WTC11 (cell line): ENCODE results near the gene SPOPL. TPM values are rescaled to one million over a fixed set of nuclear protein-coding genes. Genes with fewer than 3 reads are reported as not detected.

Experiments
- ATAC-seq: fragments of 200-7000 bp; cut with Tn5 transposase; 2 replicates; pipeline ENCODE4 v1.10.0; 2021; ENCODE audit warnings: mild to moderate bottlenecking, moderate library complexity
- CTCF ChIA-PET: fragments of 300-600 bp; sonication (Branson Sonifier 250); formaldehyde crosslinking; loops from one replicate; lab custom pipeline; 2021; ENCODE audit warnings: antibody characterized with exemption; lab: Charles Lee
- POLR2A ChIA-PET: fragments of 350-600 bp; sonication (Branson Sonifier 250); formaldehyde crosslinking; loops from one replicate; lab custom pipeline; 2021; ENCODE audit warnings: antibody characterized with exemption; lab: Charles Lee
- DNase-seq: peaks from one replicate; pipeline ENCODE4 v3.0.0; 2021; ENCODE audit warnings: low spot score
- H3K27ac Mint-ChIP-seq: 2 replicates; pipeline ENCODE4 v1.8.0; 2021; ENCODE audit warnings: mixed read lengths
- H3K27me3 Mint-ChIP-seq: 2 replicates; pipeline ENCODE4 v1.8.0; 2021; ENCODE audit warnings: low read depth, mild to moderate bottlenecking, moderate library complexity, mixed read lengths
- H3K36me3 Mint-ChIP-seq: 2 replicates; pipeline ENCODE4 v1.8.0; 2021; ENCODE audit warnings: mixed read lengths
- H3K4me1 Mint-ChIP-seq: 2 replicates; pipeline ENCODE4 v1.8.0; 2022; ENCODE audit warnings: mixed read lengths
- H3K4me3 Mint-ChIP-seq: 2 replicates; pipeline ENCODE4 v1.8.0; 2021; ENCODE audit warnings: mild to moderate bottlenecking, moderate library complexity, mixed read lengths
- H3K9me3 Mint-ChIP-seq: 2 replicates; pipeline ENCODE4 v1.8.0; 2021; ENCODE audit warnings: mixed read lengths
- ATF1 ChIP-seq: sonication (generic); formaldehyde crosslinking; IDR thresholded peaks from 2 replicates; pipeline ENCODE4 v1.8.1; 2023; ENCODE audit warnings: mild to moderate bottlenecking, moderate library complexity, missing genetic modification reagents
- CBFB ChIP-seq: sonication (generic); formaldehyde crosslinking; IDR thresholded peaks from 2 replicates; pipeline ENCODE4 v1.8.1; 2022; ENCODE audit warnings: mild to moderate bottlenecking, low read depth, missing genetic modification reagents
- GRHL2 ChIP-seq: fragments of 250-450 bp; sonication (Bioruptor Pico); IDR thresholded peaks from 2 replicates; pipeline ENCODE4 v1.8.0; 2022; ENCODE audit warnings: mild to moderate bottlenecking, moderate library complexity; ENCODE audit not compliant: insufficient replicate concordance, severe bottlenecking
- GTF2I ChIP-seq: fragments of 250-450 bp; sonication (Bioruptor Pico); conservative IDR thresholded peaks from 2 replicates; pipeline ENCODE4 v1.4.0; 2021; ENCODE audit warnings: mild to moderate bottlenecking
- JAZF1 ChIP-seq: fragments of 250-450 bp; sonication (Bioruptor Pico); IDR thresholded peaks from 2 replicates; pipeline ENCODE4 v1.9.0; 2021; ENCODE audit warnings: moderate library complexity, mild to moderate bottlenecking, inconsistent platforms
- MXD4 ChIP-seq: fragments of 250-450 bp; sonication (Bioruptor Pico); IDR thresholded peaks from 2 replicates; pipeline ENCODE4 v1.8.0; 2021; ENCODE audit warnings: mild to moderate bottlenecking, moderate library complexity, borderline replicate concordance
- MYBL2 ChIP-seq: sonication (generic); formaldehyde crosslinking; IDR thresholded peaks from 2 replicates; pipeline ENCODE4 v1.8.1; 2023; ENCODE audit warnings: mild to moderate bottlenecking, moderate library complexity, missing genetic modification reagents
- NR2C2 ChIP-seq: sonication (generic); formaldehyde crosslinking; IDR thresholded peaks from 2 replicates; pipeline ENCODE4 v1.8.0; 2022; ENCODE audit warnings: mild to moderate bottlenecking, missing genetic modification reagents
- RELA ChIP-seq: sonication (generic); formaldehyde crosslinking; IDR thresholded peaks from 2 replicates; pipeline ENCODE4 v1.8.1; 2022; ENCODE audit warnings: missing genetic modification reagents, mild to moderate bottlenecking, borderline replicate concordance
- SMAD3 ChIP-seq: sonication (generic); formaldehyde crosslinking; IDR thresholded peaks from 2 replicates; pipeline ENCODE4 v1.8.0; 2022; ENCODE audit warnings: missing genetic modification reagents, mild to moderate bottlenecking, borderline replicate concordance
- TEAD4 ChIP-seq: sonication (generic); formaldehyde crosslinking; IDR thresholded peaks from 2 replicates; pipeline ENCODE4 v1.8.0; 2022; ENCODE audit warnings: mild to moderate bottlenecking, missing genetic modification reagents
- ZBTB21 ChIP-seq: sonication (generic); formaldehyde crosslinking; IDR thresholded peaks from 2 replicates; pipeline ENCODE4 v1.8.1; 2023; ENCODE audit warnings: mild to moderate bottlenecking, missing genetic modification reagents, borderline replicate concordance
- ZNF219 ChIP-seq: sonication (generic); formaldehyde crosslinking; IDR thresholded peaks from 2 replicates; pipeline ENCODE4 v1.8.0; 2023; ENCODE audit warnings: missing genetic modification reagents, mild to moderate bottlenecking, borderline replicate concordance
- ZNF423 ChIP-seq: fragments of 250-450 bp; sonication (Bioruptor Pico); IDR thresholded peaks from 2 replicates; pipeline ENCODE4 v2.1.2; 2022; ENCODE audit warnings: mild to moderate bottlenecking, moderate library complexity
- total RNA-seq: library from RNA; stranded (reverse); gene quantifications from 3 replicates; pipeline ENCODE4 v1.2.3, GENCODE V29; 2021
- TF ChIP-seq, protein P1 (sequence below): sonication (generic); formaldehyde crosslinking; IDR thresholded peaks from 2 replicates; pipeline ENCODE4 v1.8.1; 2023; ENCODE audit warnings: mild to moderate bottlenecking, missing genetic modification reagents, moderate library complexity
- TF ChIP-seq, protein P2 (sequence below): fragments of 250-450 bp; sonication (Bioruptor Pico); IDR thresholded peaks from 2 replicates; pipeline ENCODE4 v1.9.0; 2021; ENCODE audit warnings: moderate library complexity, mild to moderate bottlenecking, inconsistent platforms, borderline replicate concordance
- TF ChIP-seq, protein P3 (sequence below): sonication (generic); formaldehyde crosslinking; IDR thresholded peaks from 2 replicates; pipeline ENCODE4 v1.8.1; 2022; ENCODE audit warnings: mild to moderate bottlenecking, moderate library complexity, missing genetic modification reagents
- TF ChIP-seq, protein P4 (sequence below): sonication (generic); formaldehyde crosslinking; IDR thresholded peaks from 2 replicates; pipeline ENCODE4 v1.8.0; 2022; ENCODE audit warnings: mild to moderate bottlenecking, missing genetic modification reagents
- TF ChIP-seq, protein P5 (sequence below): sonication (generic); formaldehyde crosslinking; IDR thresholded peaks from 2 replicates; pipeline ENCODE4 v1.8.1; 2023; ENCODE audit warnings: mild to moderate bottlenecking, missing genetic modification reagents
- TF ChIP-seq, protein P6 (sequence below): sonication (generic); formaldehyde crosslinking; IDR thresholded peaks from 2 replicates; pipeline ENCODE4 v1.8.1; 2022; ENCODE audit warnings: mild to moderate bottlenecking, missing genetic modification reagents, moderate library complexity, borderline replicate concordance
- TF ChIP-seq, protein P7 (sequence below): fragments of 250-450 bp; sonication (Bioruptor Pico); conservative IDR thresholded peaks from 2 replicates; pipeline ENCODE4 v1.9.0; 2021; ENCODE audit warnings: mild to moderate bottlenecking

Gene SPOPL
- total RNA-seq, 1 experiment from 2014 or later, result 13.3 TPM

DNA sequence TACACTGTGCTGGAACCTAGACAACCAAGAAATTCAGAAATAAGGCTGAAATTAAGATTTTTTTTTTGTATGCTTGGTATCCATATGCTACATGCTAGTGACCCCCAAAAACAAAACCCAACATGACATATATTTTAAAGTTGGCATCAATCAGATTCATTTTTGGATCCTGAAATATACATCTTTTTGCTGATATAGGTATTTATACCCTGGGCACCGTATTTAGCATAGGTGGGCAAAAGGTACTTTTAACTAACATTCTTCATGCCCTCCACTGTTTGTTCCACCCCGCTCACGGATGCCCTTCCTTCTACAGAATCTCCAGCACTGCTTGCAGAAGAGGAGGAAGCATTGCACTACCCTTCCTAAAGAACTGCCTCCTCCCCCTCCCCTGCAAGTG, 52.6 kb downstream of the SPOPL start:
- no peak overlapping the region for H3K4me3 Mint-ChIP-seq
- H3K36me3 Mint-ChIP-seq, result peaks cover 28% of the 10 kb centered on the region
- H3K27ac Mint-ChIP-seq, result peak overlapping the region; percentile 16
- no peak for TF ChIP-seq SMAD3
- no peak for TF ChIP-seq GTF2I (CRISPR knock-in tag)
- no peak for TF ChIP-seq MYBL2 (CRISPR knock-in tag)
- TF ChIP-seq NR2C2 (CRISPR knock-in tag), result no peak
- TF ChIP-seq ZNF219, result no peak
- TF ChIP-seq JAZF1 (CRISPR knock-in tag), result no peak
- TF ChIP-seq ZNF423 (CRISPR knock-in tag), result no peak
- TF ChIP-seq RELA (CRISPR knock-in tag), result no peak
- TF ChIP-seq, all 79 proteins: peak for 0
- no peak for DNase-seq
- POLR2A ChIA-PET, result no interaction called here
- H3K4me1 Mint-ChIP-seq, result peaks cover 7% of the 10 kb centered on the region
- H3K9me3 Mint-ChIP-seq, result 0 out of 2 replicates have a peak, but pooled peaks cover 3% of the 10 kb centered on the region
- CTCF ChIA-PET, result no interaction called here
- H3K27me3 Mint-ChIP-seq, result no peaks in the 10 kb centered on the region
- ATAC-seq, result no peak

DNA sequence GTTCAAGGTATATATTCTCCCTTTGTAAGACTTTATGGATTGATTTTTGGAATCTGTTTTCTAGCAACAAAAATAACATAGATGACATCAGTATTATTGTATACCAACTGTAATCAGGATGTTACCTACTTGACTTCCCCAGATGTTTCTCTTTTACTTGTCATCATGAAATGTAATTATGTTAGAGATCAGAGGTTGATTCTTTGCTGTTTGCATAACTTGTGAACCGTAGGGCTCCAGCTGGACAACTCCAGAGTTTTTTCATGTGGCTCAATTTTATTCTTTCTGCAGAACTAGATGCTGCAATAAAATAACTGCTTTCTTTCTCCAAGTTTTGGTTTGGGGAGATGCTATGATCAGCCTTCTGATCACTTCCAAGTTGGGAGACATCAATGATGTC, 58.1 kb downstream of the SPOPL start:
- H3K4me3 Mint-ChIP-seq, result no peak overlapping the region
- H3K36me3 Mint-ChIP-seq, result peaks cover 50% of the 10 kb centered on the region
- TF ChIP-seq, protein P1, sequence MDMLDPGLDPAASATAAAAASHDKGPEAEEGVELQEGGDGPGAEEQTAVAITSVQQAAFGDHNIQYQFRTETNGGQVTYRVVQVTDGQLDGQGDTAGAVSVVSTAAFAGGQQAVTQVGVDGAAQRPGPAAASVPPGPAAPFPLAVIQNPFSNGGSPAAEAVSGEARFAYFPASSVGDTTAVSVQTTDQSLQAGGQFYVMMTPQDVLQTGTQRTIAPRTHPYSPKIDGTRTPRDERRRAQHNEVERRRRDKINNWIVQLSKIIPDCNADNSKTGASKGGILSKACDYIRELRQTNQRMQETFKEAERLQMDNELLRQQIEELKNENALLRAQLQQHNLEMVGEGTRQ (CRISPR knock-in tag), result no peak
- TF ChIP-seq GRHL2 (CRISPR knock-in tag) (no peak), TEAD4 (CRISPR knock-in tag) (no peak), NR2C2 (CRISPR knock-in tag) (no peak), RELA (CRISPR knock-in tag) (no peak), CBFB (CRISPR knock-in tag) (no peak), MXD4 (no peak)
- TF ChIP-seq, protein P2, sequence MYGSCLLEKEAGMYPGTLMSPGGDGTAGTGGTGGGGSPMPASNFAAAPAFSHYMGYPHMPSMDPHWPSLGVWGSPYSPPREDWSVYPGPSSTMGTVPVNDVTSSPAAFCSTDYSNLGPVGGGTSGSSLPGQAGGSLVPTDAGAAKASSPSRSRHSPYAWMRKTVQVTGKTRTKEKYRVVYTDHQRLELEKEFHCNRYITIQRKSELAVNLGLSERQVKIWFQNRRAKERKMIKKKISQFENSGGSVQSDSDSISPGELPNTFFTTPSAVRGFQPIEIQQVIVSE (CRISPR knock-in tag), result no peak
- TF ChIP-seq, protein P3, sequence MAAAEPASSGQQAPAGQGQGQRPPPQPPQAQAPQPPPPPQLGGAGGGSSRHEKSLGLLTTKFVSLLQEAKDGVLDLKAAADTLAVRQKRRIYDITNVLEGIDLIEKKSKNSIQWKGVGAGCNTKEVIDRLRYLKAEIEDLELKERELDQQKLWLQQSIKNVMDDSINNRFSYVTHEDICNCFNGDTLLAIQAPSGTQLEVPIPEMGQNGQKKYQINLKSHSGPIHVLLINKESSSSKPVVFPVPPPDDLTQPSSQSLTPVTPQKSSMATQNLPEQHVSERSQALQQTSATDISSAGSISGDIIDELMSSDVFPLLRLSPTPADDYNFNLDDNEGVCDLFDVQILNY (CRISPR knock-in tag), result no peak
- POLR2A ChIA-PET, result no interaction called here
- CTCF ChIA-PET, result no interaction called here
- DNase-seq (no peak), ATAC-seq (no peak)
- no peaks in the 10 kb centered on the region for H3K27me3 Mint-ChIP-seq
- 0 out of 2 replicates have a peak, but pooled peaks cover 3% of the 10 kb centered on the region for H3K9me3 Mint-ChIP-seq
- no peak overlapping the region for H3K27ac Mint-ChIP-seq
- H3K4me1 Mint-ChIP-seq, result no peaks in the 10 kb centered on the region

DNA sequence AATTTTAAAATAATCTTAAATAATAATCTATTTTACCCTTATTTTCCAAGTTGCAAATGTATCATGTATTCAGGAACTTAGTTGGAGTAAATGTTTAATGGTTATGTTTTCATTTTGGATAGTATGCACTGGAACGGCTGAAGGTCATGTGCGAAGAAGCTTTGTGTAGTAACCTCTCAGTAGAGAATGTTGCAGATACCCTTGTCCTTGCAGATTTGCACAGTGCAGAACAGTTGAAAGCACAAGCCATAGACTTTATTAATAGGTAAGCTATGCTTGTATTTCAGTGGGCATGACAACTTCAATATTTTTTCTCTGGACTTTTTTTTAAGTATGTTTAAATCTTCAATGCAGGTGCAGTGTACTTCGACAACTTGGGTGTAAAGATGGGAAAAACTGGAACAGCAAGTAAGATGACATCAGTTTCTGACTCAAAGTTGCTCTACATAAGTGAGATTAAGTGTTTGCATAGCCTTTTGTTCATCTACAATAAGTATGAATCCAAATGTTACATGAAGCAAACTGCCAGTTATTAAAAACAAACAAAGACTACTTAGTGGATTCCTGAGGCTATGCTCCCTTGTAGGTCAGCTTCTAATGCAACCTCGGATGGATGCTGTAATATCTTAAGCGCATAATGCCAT, 63.1 kb downstream of the SPOPL start:
- ATAC-seq (no peak), DNase-seq (no peak)
- POLR2A ChIA-PET, result no interaction called here
- Mint-ChIP-seq H3K4me1 (no peaks in the 10 kb centered on the region), H3K4me3 (no peak overlapping the region), H3K27ac (no peak overlapping the region; the same call in 1 of the 2 replicates), H3K9me3 (no peaks in the 10 kb centered on the region), H3K27me3 (no peaks in the 10 kb centered on the region), H3K36me3 (peaks cover 48% of the 10 kb centered on the region)
- CTCF ChIA-PET, result no interaction called here
- TF ChIP-seq, protein P4, sequence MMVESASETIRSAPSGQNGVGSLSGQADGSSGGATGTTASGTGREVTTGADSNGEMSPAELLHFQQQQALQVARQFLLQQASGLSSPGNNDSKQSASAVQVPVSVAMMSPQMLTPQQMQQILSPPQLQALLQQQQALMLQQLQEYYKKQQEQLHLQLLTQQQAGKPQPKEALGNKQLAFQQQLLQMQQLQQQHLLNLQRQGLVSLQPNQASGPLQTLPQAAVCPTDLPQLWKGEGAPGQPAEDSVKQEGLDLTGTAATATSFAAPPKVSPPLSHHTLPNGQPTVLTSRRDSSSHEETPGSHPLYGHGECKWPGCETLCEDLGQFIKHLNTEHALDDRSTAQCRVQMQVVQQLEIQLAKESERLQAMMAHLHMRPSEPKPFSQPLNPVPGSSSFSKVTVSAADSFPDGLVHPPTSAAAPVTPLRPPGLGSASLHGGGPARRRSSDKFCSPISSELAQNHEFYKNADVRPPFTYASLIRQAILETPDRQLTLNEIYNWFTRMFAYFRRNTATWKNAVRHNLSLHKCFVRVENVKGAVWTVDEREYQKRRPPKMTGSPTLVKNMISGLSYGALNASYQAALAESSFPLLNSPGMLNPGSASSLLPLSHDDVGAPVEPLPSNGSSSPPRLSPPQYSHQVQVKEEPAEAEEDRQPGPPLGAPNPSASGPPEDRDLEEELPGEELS (CRISPR knock-in tag), result no peak
- TF ChIP-seq, protein P5, sequence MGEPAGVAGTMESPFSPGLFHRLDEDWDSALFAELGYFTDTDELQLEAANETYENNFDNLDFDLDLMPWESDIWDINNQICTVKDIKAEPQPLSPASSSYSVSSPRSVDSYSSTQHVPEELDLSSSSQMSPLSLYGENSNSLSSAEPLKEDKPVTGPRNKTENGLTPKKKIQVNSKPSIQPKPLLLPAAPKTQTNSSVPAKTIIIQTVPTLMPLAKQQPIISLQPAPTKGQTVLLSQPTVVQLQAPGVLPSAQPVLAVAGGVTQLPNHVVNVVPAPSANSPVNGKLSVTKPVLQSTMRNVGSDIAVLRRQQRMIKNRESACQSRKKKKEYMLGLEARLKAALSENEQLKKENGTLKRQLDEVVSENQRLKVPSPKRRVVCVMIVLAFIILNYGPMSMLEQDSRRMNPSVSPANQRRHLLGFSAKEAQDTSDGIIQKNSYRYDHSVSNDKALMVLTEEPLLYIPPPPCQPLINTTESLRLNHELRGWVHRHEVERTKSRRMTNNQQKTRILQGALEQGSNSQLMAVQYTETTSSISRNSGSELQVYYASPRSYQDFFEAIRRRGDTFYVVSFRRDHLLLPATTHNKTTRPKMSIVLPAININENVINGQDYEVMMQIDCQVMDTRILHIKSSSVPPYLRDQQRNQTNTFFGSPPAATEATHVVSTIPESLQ, result no peak
- TF ChIP-seq, protein P6, sequence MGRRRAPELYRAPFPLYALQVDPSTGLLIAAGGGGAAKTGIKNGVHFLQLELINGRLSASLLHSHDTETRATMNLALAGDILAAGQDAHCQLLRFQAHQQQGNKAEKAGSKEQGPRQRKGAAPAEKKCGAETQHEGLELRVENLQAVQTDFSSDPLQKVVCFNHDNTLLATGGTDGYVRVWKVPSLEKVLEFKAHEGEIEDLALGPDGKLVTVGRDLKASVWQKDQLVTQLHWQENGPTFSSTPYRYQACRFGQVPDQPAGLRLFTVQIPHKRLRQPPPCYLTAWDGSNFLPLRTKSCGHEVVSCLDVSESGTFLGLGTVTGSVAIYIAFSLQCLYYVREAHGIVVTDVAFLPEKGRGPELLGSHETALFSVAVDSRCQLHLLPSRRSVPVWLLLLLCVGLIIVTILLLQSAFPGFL (CRISPR knock-in tag), result no peak
- no peak for TF ChIP-seq ATF1 (CRISPR knock-in tag)
- TF ChIP-seq ZBTB21, result no peak
- TF ChIP-seq, protein P7, sequence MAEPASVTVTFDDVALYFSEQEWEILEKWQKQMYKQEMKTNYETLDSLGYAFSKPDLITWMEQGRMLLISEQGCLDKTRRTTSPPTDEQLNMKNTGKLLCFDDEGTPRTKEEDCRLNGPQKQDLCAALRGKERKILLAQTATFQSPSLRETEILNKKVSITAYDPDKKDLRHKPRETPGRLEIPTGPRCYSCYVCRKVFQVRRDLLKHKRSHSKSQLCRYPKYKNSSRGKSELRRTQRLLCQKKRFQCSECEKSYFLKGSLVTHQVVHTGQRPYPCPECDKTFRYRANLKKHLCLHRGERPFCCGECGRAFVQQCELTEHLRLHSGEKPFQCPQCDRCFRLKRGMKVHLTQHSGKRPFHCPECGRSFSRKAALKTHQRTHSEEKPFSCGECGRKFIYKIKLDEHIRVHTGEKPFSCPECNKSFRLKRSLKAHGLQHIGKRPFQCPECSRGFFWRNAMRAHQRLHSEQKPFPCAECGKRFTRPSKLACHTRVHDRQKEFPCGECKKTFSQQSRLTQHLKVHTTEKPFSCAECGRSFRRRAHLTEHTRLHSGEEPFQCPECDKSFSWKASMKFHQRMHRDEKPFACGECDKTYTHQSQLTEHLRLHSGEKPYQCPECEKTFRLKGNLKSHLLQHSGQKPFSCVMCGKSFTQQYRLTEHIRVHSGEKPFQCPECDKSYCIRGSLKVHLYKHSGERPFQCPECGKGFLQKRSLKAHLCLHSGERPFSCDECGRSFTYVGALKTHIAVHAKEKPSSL, result no peak
- TF ChIP-seq, protein P2 (CRISPR knock-in tag), result no peak
